Measurements from ENCODE around the gene GSS. TPM values are rescaled to one million over a fixed set of nuclear protein-coding genes. Genes with fewer than 3 reads are reported as not detected.

The GSS gene
- polyA plus RNA-seq, 1 experiment = 110 TPM

- Histone ChIP-seq H3K27me3 (ENCODE audit: control insufficient read depth, insufficient read depth, low read length) (no peaks in the 10 kb centered on the region), H3K36me3 (ENCODE audit: control insufficient read depth, insufficient read depth, low read length) (peaks cover 35% of the 10 kb centered on the region), H3K4me3 (ENCODE audit: low read depth, low read length) (no peak overlapping the region)
- no peak for DNase-seq (ENCODE audit: low read depth)
- CTCF ChIA-PET = interaction anchor here (0.9 to 2.5 kb wide), 3 partner anchors 7 to 119 kb away, joined by 3 to 7 read pairs (median 3); no protein-coding TSS in a partner anchor
- no peak for TF ChIP-seq CTCF (IDR thresholded peaks at IDR 0.05; ENCODE audit: insufficient read depth, low read depth, low read length)
- POLR2A ChIA-PET = no interaction called here
Observed at GRCh38 chr20:34996243-34997028, 40.8 kb upstream of the GSS start.

GRCh38 chr20:34995696-34996095, 40.1 kb upstream of the GSS start:
- Histone ChIP-seq H3K36me3 (ENCODE audit: control insufficient read depth, insufficient read depth, low read length) (peaks cover 27% of the 10 kb centered on the region), H3K27me3 (ENCODE audit: control insufficient read depth, insufficient read depth, low read length) (no peaks in the 10 kb centered on the region), H3K4me3 (ENCODE audit: low read depth, low read length) (no peak overlapping the region)
- ChIA-PET POLR2A (no interaction called here), CTCF (interaction anchor here (0.7 to 1.2 kb wide), 3 partner anchors 9 to 121 kb away, joined by 3 read pairs; no protein-coding TSS in a partner anchor)
- TF ChIP-seq CTCF (IDR thresholded peaks at IDR 0.05; ENCODE audit: insufficient read depth, low read depth, low read length) = no peak
- no peak for DNase-seq (ENCODE audit: low read depth)

- Histone ChIP-seq H3K27me3 (ENCODE audit: control insufficient read depth, insufficient read depth, low read length) (no peaks in the 10 kb centered on the region), H3K4me3 (ENCODE audit: low read depth, low read length) (no peak overlapping the region), H3K36me3 (ENCODE audit: control insufficient read depth, insufficient read depth, low read length) (peaks cover 22% of the 10 kb centered on the region)
- no peak for DNase-seq (ENCODE audit: low read depth)
- ChIA-PET CTCF (interaction anchor here (0.7 to 1.2 kb wide), 2 partner anchors 118 to 121 kb away, joined by 3 read pairs; no protein-coding TSS in a partner anchor), POLR2A (no interaction called here)
- TF ChIP-seq CTCF (IDR thresholded peaks at IDR 0.05; ENCODE audit: insufficient read depth, low read depth, low read length) = no peak
Observed at GRCh38 chr20:34995192-34995591, 39.6 kb upstream of the GSS start.

- Histone ChIP-seq H3K36me3 (ENCODE audit: control insufficient read depth, insufficient read depth, low read length) (peaks cover 17% of the 10 kb centered on the region), H3K4me3 (ENCODE audit: low read depth, low read length) (no peak overlapping the region), H3K27me3 (ENCODE audit: control insufficient read depth, insufficient read depth, low read length) (no peaks in the 10 kb centered on the region)
- TF ChIP-seq CTCF (IDR thresholded peaks at IDR 0.05; ENCODE audit: insufficient read depth, low read depth, low read length) = no peak
- ChIA-PET CTCF (interaction anchor here (1.0 kb wide), 1 partner anchor 121 kb away, joined by 4 read pairs; no protein-coding TSS in a partner anchor), POLR2A (no interaction called here)
- no peak for DNase-seq (ENCODE audit: low read depth)
Observed at GRCh38 chr20:34994509-34995131, 39.0 kb upstream of the GSS start.

GRCh38 chr20:34993941-34994508, 38.4 kb upstream of the GSS start:
- CTCF ChIA-PET = interaction anchor here (1.0 kb wide), 1 partner anchor 120 kb away, joined by 4 read pairs; no protein-coding TSS in a partner anchor
- TF ChIP-seq CTCF (IDR thresholded peaks at IDR 0.05; ENCODE audit: insufficient read depth, low read depth, low read length) = no peak
- peaks cover 17% of the 10 kb centered on the region for H3K36me3 ChIP-seq (ENCODE audit: control insufficient read depth, insufficient read depth, low read length)
- no peak for DNase-seq (ENCODE audit: low read depth)
- no peaks in the 10 kb centered on the region for H3K27me3 ChIP-seq (ENCODE audit: control insufficient read depth, insufficient read depth, low read length)
- H3K4me3 ChIP-seq (ENCODE audit: low read depth, low read length) = no peak overlapping the region
- POLR2A ChIA-PET = no interaction called here
